ENCODE measurements around the gene RABL2A. TPM values are rescaled to one million over a fixed set of nuclear protein-coding genes. Genes with fewer than 3 reads are reported as not detected.
"Not testable (repeated sequence)": the region's sequence is repeated elsewhere in the genome, so short reads cannot be mapped to it uniquely, and the experiment has no call there.

The RABL2A gene
- total RNA-seq = 1 to 10 TPM; 2.6 to 5.3 (median 3.5) TPM
- polyA plus RNA-seq = 1 to 10 TPM; 1.1 to 5.3 (median 3.5) TPM
- long read RNA-seq, donor 1, partial matches to known transcripts = 1 of 1 reads
- long read RNA-seq, donor 1, other reads (novel, unspliced or antisense) = 0 of 1 reads
- long read RNA-seq, donor 2 = 0 reads

GRCh38 chr2:113626616-113627330 lies at the start of gene RABL2A:
TSS of gene RABL2A (plus strand) at chr2:113627266. CDS start at chr2:113628607, 1,341 bp downstream.
- H3K4me1 ChIP-seq; H3K9me3 ChIP-seq; H3K27me3 ChIP-seq (ENCODE audit: insufficient read depth in 3 of 3, low read length in 2 of 3); intact Hi-C loops (cut with DNase I); H3K36me3 ChIP-seq (ENCODE audit: insufficient read depth in 1 of 2, low read depth in 1 of 2): not testable (repeated sequence)
- DNase-seq (peak; percentile 86 to 93), ATAC-seq (peak; percentile 99 to 100 (median 100))
- Histone ChIP-seq H3K27ac (peak within 1 kb of the TSS; percentile 58), H3K4me3 (peak within 1 kb of the TSS; percentile 67)
- WGBS, 3 donors = 0 to 1% (median 0%) methylated on average over 9 to 46 of the region's 51 CpGs

DNA sequence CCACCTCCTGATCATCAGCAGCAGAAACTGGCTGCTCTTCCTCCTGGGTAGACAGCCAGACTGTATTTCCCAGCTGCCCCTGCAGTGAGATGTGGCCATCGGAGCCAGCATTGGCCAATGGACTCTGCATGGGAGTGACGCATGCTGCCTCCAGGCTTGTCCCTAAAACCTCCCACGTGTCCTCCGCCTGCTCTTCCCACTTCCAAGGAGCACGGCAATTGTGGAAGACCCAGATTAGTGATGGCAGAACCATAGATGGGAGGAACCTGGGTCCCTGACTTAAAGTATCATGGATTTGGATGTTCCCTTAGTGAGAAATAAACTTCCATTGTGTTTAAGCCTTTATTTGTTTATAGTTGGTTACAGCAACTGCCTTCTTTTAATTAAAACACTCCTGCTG lies 48.6 kb upstream of the RABL2A start:
- H3K4me3 ChIP-seq; H3K27ac ChIP-seq; H3K4me1 ChIP-seq; H3K36me3 ChIP-seq (ENCODE audit: insufficient read depth in 1 of 2, low read depth in 1 of 2); H3K27me3 ChIP-seq (ENCODE audit: insufficient read depth in 3 of 3, low read length in 2 of 3); ATAC-seq; intact Hi-C loops (cut with DNase I); H3K9me3 ChIP-seq: not testable (repeated sequence)
- DNase-seq = peak in 1 of 2 donors; percentile 64
- WGBS, 3 donors = 13 to 22% (median 21%) methylated on average over 4 of the region's 5 CpGs

- intact Hi-C loops (cut with DNase I) = not testable (repeated sequence)
These were observed 44.6 kb upstream of the RABL2A start for GRCh38 chr2:113582473-113582872.

GRCh38 chr2:113583521-113584225 lies 43.4 kb upstream of the RABL2A start:
- Histone ChIP-seq H3K27ac (peak overlapping the region; percentile 83), H3K4me3 (peak overlapping the region; percentile 71)
- H3K4me1 ChIP-seq; H3K27me3 ChIP-seq (ENCODE audit: insufficient read depth in 3 of 3, low read length in 2 of 3); intact Hi-C loops (cut with DNase I); ATAC-seq; H3K36me3 ChIP-seq (ENCODE audit: insufficient read depth in 1 of 2, low read depth in 1 of 2); H3K9me3 ChIP-seq: not testable (repeated sequence)
- peak; percentile 85 to 91 for DNase-seq
- WGBS, 3 donors = 1 to 2% (median 2%) methylated on average over 42 to 59 of the region's 63 CpGs

More at GRCh38 chr2:113582473-113582872, 44.6 kb upstream of the RABL2A start:
- H3K27me3 ChIP-seq (ENCODE audit: insufficient read depth in 3 of 3, low read length in 2 of 3); ATAC-seq; H3K27ac ChIP-seq; H3K9me3 ChIP-seq; H3K4me1 ChIP-seq; H3K4me3 ChIP-seq; DNase-seq; H3K36me3 ChIP-seq (ENCODE audit: insufficient read depth in 1 of 2, low read depth in 1 of 2): not testable (repeated sequence)
- 76 to 81% (median 80%) methylated on average over 3 of the region's 3 CpGs for WGBS, 3 donors

DNA sequence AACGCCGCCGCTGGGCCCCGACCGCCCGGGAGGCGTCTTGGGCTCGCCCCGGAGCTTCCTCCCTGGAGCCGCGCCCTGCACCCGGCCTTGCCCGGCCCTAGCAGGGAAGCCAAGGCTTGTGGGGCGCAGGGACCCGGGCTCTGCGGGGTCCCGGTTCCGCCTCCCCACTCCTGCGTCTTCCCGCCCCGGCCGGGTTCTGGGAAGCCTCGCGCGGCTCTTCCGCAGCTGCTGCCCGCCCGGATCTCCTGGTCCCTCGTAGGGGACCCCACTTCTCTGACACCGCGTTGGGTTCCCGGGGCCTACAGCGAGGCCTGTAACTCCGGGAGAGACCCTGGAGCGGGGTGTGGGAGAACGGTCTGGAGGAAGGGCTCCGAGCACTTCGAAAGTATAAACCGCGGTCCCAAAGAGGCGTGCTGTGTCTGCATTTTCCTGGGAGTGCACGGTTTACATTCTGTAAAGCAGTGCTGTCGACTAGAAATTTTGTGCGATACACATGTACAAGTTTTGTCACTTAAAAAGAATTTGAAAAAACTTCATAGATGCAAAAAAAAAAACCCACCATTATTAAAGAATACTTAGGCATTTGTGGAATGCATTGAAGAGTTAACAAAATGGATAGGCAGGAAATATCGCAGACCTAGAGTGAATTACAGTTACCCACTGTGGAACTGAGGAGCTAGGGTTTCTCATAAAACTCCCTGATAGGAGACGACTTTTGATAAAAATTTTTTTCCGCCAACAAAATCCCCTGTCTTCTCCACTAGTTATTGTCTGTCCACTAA lies 42.6 kb upstream of the RABL2A start:
- H3K9me3 ChIP-seq; H3K4me1 ChIP-seq; H3K27me3 ChIP-seq (ENCODE audit: insufficient read depth in 3 of 3, low read length in 2 of 3); intact Hi-C loops (cut with DNase I); H3K36me3 ChIP-seq (ENCODE audit: insufficient read depth in 1 of 2, low read depth in 1 of 2); ATAC-seq: not testable (repeated sequence)
- 3 to 5% (median 4%) methylated on average over 17 to 25 of the region's 47 CpGs for WGBS, 3 donors
- peak in 1 of 2 donors; percentile 55 for DNase-seq
- Histone ChIP-seq H3K27ac (peak overlapping the region; percentile 83), H3K4me3 (peak overlapping the region; percentile 71)

DNA sequence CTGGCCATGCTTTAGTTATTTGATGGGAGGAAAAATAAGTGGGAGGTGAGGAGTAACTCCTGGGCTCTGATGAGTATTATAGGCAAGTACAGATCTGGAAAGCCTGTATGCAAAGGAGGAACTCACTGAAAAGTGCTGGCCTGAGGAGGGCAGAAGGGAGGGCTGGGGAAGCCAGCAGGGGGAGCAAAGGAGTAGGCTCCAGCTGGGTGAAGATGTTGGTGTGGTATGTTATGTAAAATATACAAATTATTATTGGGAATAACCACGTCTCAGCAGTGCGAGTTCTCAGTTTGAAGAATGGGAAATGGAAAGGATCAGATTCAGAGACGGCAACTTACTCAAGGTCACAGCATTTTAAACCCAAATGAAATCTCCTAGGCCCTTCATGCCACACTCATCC lies 39.9 kb upstream of the RABL2A start:
- whole genome bisulfite sequencing, 3 donors = 45 to 49% (median 48%) methylated on average over 3 of the region's 3 CpGs
- TF ChIP-seq, protein P1, sequence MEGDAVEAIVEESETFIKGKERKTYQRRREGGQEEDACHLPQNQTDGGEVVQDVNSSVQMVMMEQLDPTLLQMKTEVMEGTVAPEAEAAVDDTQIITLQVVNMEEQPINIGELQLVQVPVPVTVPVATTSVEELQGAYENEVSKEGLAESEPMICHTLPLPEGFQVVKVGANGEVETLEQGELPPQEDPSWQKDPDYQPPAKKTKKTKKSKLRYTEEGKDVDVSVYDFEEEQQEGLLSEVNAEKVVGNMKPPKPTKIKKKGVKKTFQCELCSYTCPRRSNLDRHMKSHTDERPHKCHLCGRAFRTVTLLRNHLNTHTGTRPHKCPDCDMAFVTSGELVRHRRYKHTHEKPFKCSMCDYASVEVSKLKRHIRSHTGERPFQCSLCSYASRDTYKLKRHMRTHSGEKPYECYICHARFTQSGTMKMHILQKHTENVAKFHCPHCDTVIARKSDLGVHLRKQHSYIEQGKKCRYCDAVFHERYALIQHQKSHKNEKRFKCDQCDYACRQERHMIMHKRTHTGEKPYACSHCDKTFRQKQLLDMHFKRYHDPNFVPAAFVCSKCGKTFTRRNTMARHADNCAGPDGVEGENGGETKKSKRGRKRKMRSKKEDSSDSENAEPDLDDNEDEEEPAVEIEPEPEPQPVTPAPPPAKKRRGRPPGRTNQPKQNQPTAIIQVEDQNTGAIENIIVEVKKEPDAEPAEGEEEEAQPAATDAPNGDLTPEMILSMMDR (IDR thresholded peaks at IDR 0.05) = peak; percentile 50
- ATAC-seq; H3K27ac ChIP-seq; H3K27me3 ChIP-seq (ENCODE audit: insufficient read depth in 3 of 3, low read length in 2 of 3); H3K36me3 ChIP-seq (ENCODE audit: insufficient read depth in 1 of 2, low read depth in 1 of 2); intact Hi-C loops (cut with DNase I); H3K4me3 ChIP-seq; H3K9me3 ChIP-seq; H3K4me1 ChIP-seq: not testable (repeated sequence)
- DNase-seq = peak; percentile 49 to 70

DNA sequence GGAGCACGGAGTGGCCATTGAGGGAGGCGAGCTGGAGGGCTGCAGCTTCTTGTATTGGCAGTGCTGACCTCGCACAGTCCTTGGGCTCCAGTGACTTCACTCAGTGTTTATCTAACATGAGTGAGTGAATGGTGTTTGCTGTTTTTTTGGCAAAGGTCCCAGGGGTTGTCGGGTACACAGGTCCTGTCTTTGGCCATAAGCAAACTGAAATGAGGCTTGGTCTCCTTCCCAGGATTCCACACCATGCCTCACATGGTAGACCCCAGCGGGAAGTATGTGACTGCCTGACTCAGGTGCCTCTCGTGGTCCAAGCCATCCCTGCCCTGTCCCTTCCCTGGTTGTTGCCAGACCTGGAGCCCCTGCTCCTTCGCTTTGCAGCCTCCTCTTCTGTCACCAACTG lies 37.5 kb upstream of the RABL2A start:
- DNase-seq; H3K27me3 ChIP-seq (ENCODE audit: insufficient read depth in 3 of 3, low read length in 2 of 3); H3K9me3 ChIP-seq; intact Hi-C loops (cut with DNase I); H3K27ac ChIP-seq; H3K4me3 ChIP-seq; H3K4me1 ChIP-seq; H3K36me3 ChIP-seq (ENCODE audit: insufficient read depth in 1 of 2, low read depth in 1 of 2); ATAC-seq: not testable (repeated sequence)
- 90 to 93% (median 91%) methylated on average over 4 to 5 of the region's 7 CpGs for WGBS, 3 donors

- H3K27me3 ChIP-seq (ENCODE audit: insufficient read depth in 3 of 3, low read length in 2 of 3); H3K36me3 ChIP-seq (ENCODE audit: insufficient read depth in 1 of 2, low read depth in 1 of 2); ATAC-seq; H3K27ac ChIP-seq; intact Hi-C loops (cut with DNase I); H3K4me1 ChIP-seq; H3K4me3 ChIP-seq; DNase-seq; H3K9me3 ChIP-seq: not testable (repeated sequence)
- WGBS, 3 donors = 42 to 54% (median 48%) methylated on average over 2 to 7 of the region's 9 CpGs
These were observed 35.1 kb upstream of the RABL2A start for GRCh38 chr2:113591926-113592325.

GRCh38 chr2:113593280-113593679 lies 33.8 kb upstream of the RABL2A start:
- intact Hi-C loops (cut with DNase I); H3K4me1 ChIP-seq; DNase-seq; ATAC-seq; H3K9me3 ChIP-seq; H3K27me3 ChIP-seq (ENCODE audit: insufficient read depth in 3 of 3, low read length in 2 of 3); H3K36me3 ChIP-seq (ENCODE audit: insufficient read depth in 1 of 2, low read depth in 1 of 2); H3K27ac ChIP-seq; H3K4me3 ChIP-seq: not testable (repeated sequence)
- WGBS, 3 donors = 73 to 78% (median 78%) methylated on average over 6 of the region's 6 CpGs

DNA sequence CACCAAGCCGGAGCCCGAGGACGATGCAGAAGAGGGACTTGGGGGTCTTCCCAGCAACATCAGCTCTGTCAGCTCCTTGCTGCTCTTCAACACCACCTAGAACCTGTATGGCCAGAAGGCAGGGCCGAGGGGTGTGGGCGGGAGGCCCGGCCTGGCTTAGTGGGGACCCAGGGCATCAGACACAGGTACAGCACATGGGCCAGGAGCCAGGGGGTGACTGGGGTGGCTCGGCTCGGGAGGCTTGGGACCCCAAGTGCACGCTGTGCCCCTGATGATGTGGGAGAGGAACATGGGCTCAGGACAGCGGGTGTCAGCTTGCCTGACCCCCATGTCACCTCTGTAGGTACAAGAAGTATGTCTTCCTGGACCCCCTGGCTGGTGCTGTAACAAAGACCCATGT lies 31.3 kb upstream of the RABL2A start:
- H3K27me3 ChIP-seq (ENCODE audit: insufficient read depth in 3 of 3, low read length in 2 of 3); intact Hi-C loops (cut with DNase I); H3K4me1 ChIP-seq; H3K9me3 ChIP-seq; H3K4me3 ChIP-seq; H3K27ac ChIP-seq; ATAC-seq; H3K36me3 ChIP-seq (ENCODE audit: insufficient read depth in 1 of 2, low read depth in 1 of 2); DNase-seq: not testable (repeated sequence)
- 89 to 92% (median 91%) methylated on average over 6 to 9 of the region's 10 CpGs for WGBS, 3 donors
